Measurements from ENCODE around the gene ATP2B1.

Gene ATP2B1

GRCh38 chr12:89673603-89674002, 35.0 kb downstream of the ATP2B1 start:
- H3K79me2 ChIP-seq (ENCODE audit: insufficient read depth, low read length), result peaks cover 100% of the 10 kb centered on the region
- H3K9ac ChIP-seq (ENCODE audit: low read length), result no peak overlapping the region
- no peak overlapping the region for H2AFZ ChIP-seq (ENCODE audit: low read length)
- H4K20me1 ChIP-seq (ENCODE audit: insufficient read depth, low read length), result no peaks in the 10 kb centered on the region
- H3K4me1 ChIP-seq (ENCODE audit: insufficient read depth, low read length, severe bottlenecking), result peaks cover 46% of the 10 kb centered on the region
- no peak overlapping the region for H3K4me3 ChIP-seq (ENCODE audit: low read depth, low read length, poor library complexity, severe bottlenecking)
- H3K9me2 ChIP-seq (ENCODE audit: low read depth, low read length), result no peaks in the 10 kb centered on the region
- H3K36me3 ChIP-seq (ENCODE audit: insufficient read depth, low read length), result peaks cover 48% of the 10 kb centered on the region
- TF ChIP-seq EZH2 (IDR thresholded peaks at IDR 0.05; ENCODE audit: borderline replicate concordance, low read length) (no peak), CTCF (IDR thresholded peaks at IDR 0.05; ENCODE audit: low read length) (no peak)
- H3F3A ChIP-seq (ENCODE audit: insufficient read depth, low read length), result no peaks in the 10 kb centered on the region
- H3K27ac ChIP-seq (ENCODE audit: low read depth, low read length, poor library complexity, severe bottlenecking), result no peak overlapping the region
- no peak overlapping the region for H3K4me2 ChIP-seq (ENCODE audit: low read length)
- 0 out of 2 replicates have a peak, but pooled peaks cover 3% of the 10 kb centered on the region for H3K9me3 ChIP-seq (ENCODE audit: low read length)
- H3K27me3 ChIP-seq (ENCODE audit: insufficient read depth, low read length), result no peaks in the 10 kb centered on the region

DNA sequence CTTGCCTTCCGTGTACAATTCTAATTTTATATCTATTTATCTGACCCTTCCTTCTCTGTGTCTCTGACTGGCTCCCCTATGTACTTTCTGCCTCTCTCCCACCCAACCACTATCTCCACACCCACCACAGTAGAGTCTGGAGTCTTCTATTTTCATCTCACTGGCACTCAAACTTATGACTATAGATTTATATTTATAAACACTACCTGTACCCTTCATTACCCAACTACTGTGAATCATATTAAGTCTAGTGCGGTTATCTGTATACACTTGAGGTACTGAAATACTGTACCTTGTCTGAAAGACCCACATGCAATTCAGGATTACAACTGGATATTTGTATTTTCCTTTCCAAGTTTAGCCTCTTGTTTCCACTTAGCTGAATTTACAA, 36.1 kb downstream of the ATP2B1 start:
- H3K9me2 ChIP-seq (ENCODE audit: low read depth, low read length), result no peaks in the 10 kb centered on the region
- H4K20me1 ChIP-seq (ENCODE audit: insufficient read depth, low read length), result no peaks in the 10 kb centered on the region
- peaks cover 100% of the 10 kb centered on the region for H3K79me2 ChIP-seq (ENCODE audit: insufficient read depth, low read length)
- H3K9ac ChIP-seq (ENCODE audit: low read length), result no peak overlapping the region
- no peak overlapping the region for H3K4me2 ChIP-seq (ENCODE audit: low read length)
- H2AFZ ChIP-seq (ENCODE audit: low read length), result no peak overlapping the region
- H3K9me3 ChIP-seq (ENCODE audit: low read length), result no peaks in the 10 kb centered on the region
- no peak overlapping the region for H3K27ac ChIP-seq (ENCODE audit: low read depth, low read length, poor library complexity, severe bottlenecking)
- peaks cover 50% of the 10 kb centered on the region for H3K36me3 ChIP-seq (ENCODE audit: insufficient read depth, low read length)
- H3F3A ChIP-seq (ENCODE audit: insufficient read depth, low read length), result no peaks in the 10 kb centered on the region
- peaks cover 40% of the 10 kb centered on the region for H3K4me1 ChIP-seq (ENCODE audit: insufficient read depth, low read length, severe bottlenecking)
- no peak overlapping the region for H3K4me3 ChIP-seq (ENCODE audit: low read depth, low read length, poor library complexity, severe bottlenecking)
- no peaks in the 10 kb centered on the region for H3K27me3 ChIP-seq (ENCODE audit: insufficient read depth, low read length)
- TF ChIP-seq EZH2 (IDR thresholded peaks at IDR 0.05; ENCODE audit: borderline replicate concordance, low read length), result no peak
- no peak for TF ChIP-seq CTCF (IDR thresholded peaks at IDR 0.05; ENCODE audit: low read length)

- Histone ChIP-seq H3F3A (ENCODE audit: insufficient read depth, low read length) (no peaks in the 10 kb centered on the region), H2AFZ (ENCODE audit: low read length) (no peak overlapping the region), H3K4me1 (ENCODE audit: insufficient read depth, low read length, severe bottlenecking) (peaks cover 37% of the 10 kb centered on the region), H3K79me2 (ENCODE audit: insufficient read depth, low read length) (peaks cover 100% of the 10 kb centered on the region), H3K9me3 (ENCODE audit: low read length) (no peaks in the 10 kb centered on the region), H4K20me1 (ENCODE audit: insufficient read depth, low read length) (no peaks in the 10 kb centered on the region; the same call in 1 of the 2 replicates), H3K27ac (ENCODE audit: low read depth, low read length, poor library complexity, severe bottlenecking) (no peak overlapping the region), H3K27me3 (ENCODE audit: insufficient read depth, low read length) (no peaks in the 10 kb centered on the region), H3K4me3 (ENCODE audit: low read depth, low read length, poor library complexity, severe bottlenecking) (no peak overlapping the region), H3K9me2 (ENCODE audit: low read depth, low read length) (no peaks in the 10 kb centered on the region), H3K36me3 (ENCODE audit: insufficient read depth, low read length) (peaks cover 55% of the 10 kb centered on the region), H3K4me2 (ENCODE audit: low read length) (no peak overlapping the region), H3K9ac (ENCODE audit: low read length) (no peak overlapping the region)
- no peak for TF ChIP-seq CTCF (IDR thresholded peaks at IDR 0.05; ENCODE audit: low read length)
- TF ChIP-seq EZH2 (IDR thresholded peaks at IDR 0.05; ENCODE audit: borderline replicate concordance, low read length), result no peak
Observed at GRCh38 chr12:89671469-89671868, 37.2 kb downstream of the ATP2B1 start.

Data from OCI-LY1 (cell line).